ENCODE measurements around the gene ALDH1A3.

Gene ALDH1A3

DNA sequence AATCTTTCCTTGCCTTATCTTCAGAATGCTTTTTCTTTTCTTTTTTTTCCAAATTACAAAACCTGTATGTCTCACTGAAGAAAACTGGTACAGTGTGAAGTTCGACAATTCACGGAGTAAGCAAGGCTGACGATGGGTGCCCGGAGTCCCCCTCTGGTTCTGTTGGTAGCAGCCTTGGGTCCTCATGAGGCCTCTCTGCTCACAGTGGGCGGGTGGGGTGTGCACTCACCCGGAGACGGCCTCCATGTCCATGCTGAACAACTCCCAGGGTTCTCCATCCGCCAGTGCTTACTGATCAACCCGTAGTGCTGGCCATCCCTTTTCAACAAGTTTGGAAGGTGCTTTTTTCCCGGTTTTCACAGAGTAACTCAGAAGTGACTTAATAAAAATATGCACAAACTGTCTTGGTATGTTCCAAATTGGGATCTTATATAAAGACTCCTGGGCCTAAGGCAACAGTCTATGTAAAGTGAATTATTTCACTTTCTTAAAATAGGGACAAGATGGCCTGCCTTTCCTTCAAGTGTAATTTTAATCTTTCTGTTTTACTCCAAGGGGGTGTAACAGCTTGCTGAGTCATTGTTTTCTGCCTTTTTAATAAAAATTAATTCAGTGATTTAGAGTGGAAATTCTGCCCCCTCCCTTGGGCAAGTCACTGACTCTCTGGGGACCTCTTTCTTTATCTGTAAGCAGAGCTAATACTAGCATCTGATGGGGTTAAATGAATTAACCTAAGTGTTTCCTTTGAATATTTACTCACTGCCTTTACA lies 63.2 kb downstream of the ALDH1A3 start:
- no peak overlapping the region for H3K4me2 ChIP-seq (ENCODE audit: low read length)
- no peaks in the 10 kb centered on the region for H3K79me2 ChIP-seq
- no peaks in the 10 kb centered on the region for H3K4me1 ChIP-seq
- TF ChIP-seq CTCF (IDR thresholded peaks at IDR 0.05), result no peak
- H3K27me3 ChIP-seq (ENCODE audit: control insufficient read depth, insufficient read depth, low read length), result no peaks in the 10 kb centered on the region
- H3K9ac ChIP-seq, result no peak overlapping the region
- H3K4me3 ChIP-seq (ENCODE audit: low read depth, low read length), result no peak overlapping the region
- no peak overlapping the region for H3K27ac ChIP-seq
- H2AFZ ChIP-seq, result no peak overlapping the region
- H3K9me3 ChIP-seq (ENCODE audit: control insufficient read depth, low read length), result no peaks in the 10 kb centered on the region
- H3K36me3 ChIP-seq (ENCODE audit: control insufficient read depth, insufficient read depth, low read length), result no peaks in the 10 kb centered on the region

DNA sequence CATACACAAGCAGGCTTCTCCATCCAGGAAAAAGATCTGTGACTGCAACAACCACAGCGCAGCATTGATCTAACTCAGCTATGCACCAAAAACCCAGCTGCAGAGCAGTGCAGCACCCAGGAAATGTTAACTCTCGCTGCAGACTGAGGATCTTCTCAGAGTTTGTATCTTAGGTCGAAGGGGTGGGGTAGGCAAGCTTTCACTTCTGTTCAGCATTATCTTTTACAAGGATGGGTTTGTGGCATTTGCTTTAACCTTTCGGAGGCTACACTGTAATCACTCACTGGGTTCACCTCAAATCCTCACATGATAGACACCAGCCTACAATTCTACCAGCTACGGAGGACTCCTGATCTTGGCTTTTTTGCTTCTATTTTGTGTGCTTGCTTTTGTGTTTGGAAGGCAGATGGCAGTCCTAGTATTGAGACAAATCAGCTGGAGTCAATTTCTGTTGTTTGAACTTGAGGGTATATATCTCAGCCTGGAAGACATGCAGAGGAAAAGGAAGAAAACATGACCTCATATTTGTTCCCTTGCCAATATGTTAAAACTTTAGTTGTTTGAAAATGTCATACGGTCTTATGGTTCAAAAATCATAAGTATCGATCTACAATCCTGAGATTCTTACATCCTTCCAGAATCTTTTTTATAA lies 64.7 kb downstream of the ALDH1A3 start:
- no peak overlapping the region for H3K9ac ChIP-seq
- H3K9me3 ChIP-seq (ENCODE audit: control insufficient read depth, low read length), result no peaks in the 10 kb centered on the region
- no peak overlapping the region for H2AFZ ChIP-seq
- H3K79me2 ChIP-seq, result no peaks in the 10 kb centered on the region
- H3K4me3 ChIP-seq (ENCODE audit: low read depth, low read length), result no peak overlapping the region
- no peaks in the 10 kb centered on the region for H3K4me1 ChIP-seq
- no peak overlapping the region for H3K27ac ChIP-seq
- H3K27me3 ChIP-seq (ENCODE audit: control insufficient read depth, insufficient read depth, low read length), result no peaks in the 10 kb centered on the region
- H3K4me2 ChIP-seq (ENCODE audit: low read length), result no peak overlapping the region
- no peaks in the 10 kb centered on the region for H3K36me3 ChIP-seq (ENCODE audit: control insufficient read depth, insufficient read depth, low read length)
- TF ChIP-seq CTCF (IDR thresholded peaks at IDR 0.05), result no peak

GRCh38 chr15:100944986-100945385 lies 65.4 kb downstream of the ALDH1A3 start:
- no peak overlapping the region for H3K4me2 ChIP-seq (ENCODE audit: low read length)
- no peaks in the 10 kb centered on the region for H3K9me3 ChIP-seq (ENCODE audit: control insufficient read depth, low read length)
- no peak overlapping the region for H3K9ac ChIP-seq
- no peak overlapping the region for H2AFZ ChIP-seq
- no peak overlapping the region for H3K27ac ChIP-seq
- H3K79me2 ChIP-seq, result no peaks in the 10 kb centered on the region
- no peaks in the 10 kb centered on the region for H3K27me3 ChIP-seq (ENCODE audit: control insufficient read depth, insufficient read depth, low read length)
- no peak overlapping the region for H3K4me3 ChIP-seq (ENCODE audit: low read depth, low read length)
- no peaks in the 10 kb centered on the region for H3K4me1 ChIP-seq
- H3K36me3 ChIP-seq (ENCODE audit: control insufficient read depth, insufficient read depth, low read length), result no peaks in the 10 kb centered on the region
- no peak for TF ChIP-seq CTCF (IDR thresholded peaks at IDR 0.05)

- H3K27me3 ChIP-seq (ENCODE audit: control insufficient read depth, insufficient read depth, low read length), result no peaks in the 10 kb centered on the region
- no peaks in the 10 kb centered on the region for H3K4me1 ChIP-seq
- TF ChIP-seq CTCF (IDR thresholded peaks at IDR 0.05), result no peak
- no peak overlapping the region for H3K4me3 ChIP-seq (ENCODE audit: low read depth, low read length)
- no peaks in the 10 kb centered on the region for H3K79me2 ChIP-seq
- H3K27ac ChIP-seq, result no peak overlapping the region
- no peaks in the 10 kb centered on the region for H3K36me3 ChIP-seq (ENCODE audit: control insufficient read depth, insufficient read depth, low read length)
- H2AFZ ChIP-seq, result no peak overlapping the region
- H3K4me2 ChIP-seq (ENCODE audit: low read length), result no peak overlapping the region
- no peaks in the 10 kb centered on the region for H3K9me3 ChIP-seq (ENCODE audit: control insufficient read depth, low read length)
- H3K9ac ChIP-seq, result no peak overlapping the region
Measured at GRCh38 chr15:100947760-100948429, 68.3 kb downstream of the ALDH1A3 start.
